K562 (cell line): Measurements from ENCODE around the gene C4orf51. TPM values are rescaled to one million over a fixed set of nuclear protein-coding genes. Genes with fewer than 3 reads are reported as not detected.

Experiments used
- HDAC1 ChIP-seq, 2 experiments: fragments of 450-650 bp; IDR thresholded peaks; 2 replicates each; pipeline ENCODE4 v1.6.1; 2016 to 2017; ENCODE audit warnings: inconsistent platforms in 1 of 2, mild to moderate bottlenecking in 1 of 2, moderate library complexity in 1 of 2
- MAFK ChIP-seq: IDR thresholded peaks from 2 replicates; pipeline ENCODE4 v1.6.1; 2011; ENCODE audit warnings: low read length, improper control_type of control experiment
- MCM7 ChIP-seq, 2 experiments: fragments of 450-650 bp; IDR thresholded peaks; 2 replicates each; pipeline ENCODE4 v1.6.1; 2016 to 2018
- NCOR1 ChIP-seq: fragments of 450-650 bp; IDR thresholded peaks from 2 replicates; pipeline ENCODE4 v1.6.1; 2016; ENCODE audit warnings: mild to moderate bottlenecking, moderate library complexity
- RBM22 ChIP-seq: fragments of 200-400 bp; formaldehyde crosslinking; IDR thresholded peaks from 2 replicates; pipeline ENCODE4 v1.6.1; 2018; ENCODE audit warnings: low read length, low read depth; ENCODE audit not compliant: poor library complexity, severe bottlenecking
- TCF3 ChIP-seq: sonication (generic); formaldehyde crosslinking; IDR thresholded peaks from 2 replicates; pipeline ENCODE4 v1.4.0; 2020; ENCODE audit warnings: mild to moderate bottlenecking, missing genetic modification reagents
- THRAP3 ChIP-seq: fragments of 450-650 bp; IDR thresholded peaks from 2 replicates; pipeline ENCODE4 v1.6.1; 2016; ENCODE audit warnings: mild to moderate bottlenecking, inconsistent platforms, borderline replicate concordance
- ZFX ChIP-seq: sonication (generic); formaldehyde crosslinking; IDR thresholded peaks from 2 replicates; pipeline ENCODE4 v1.8.0; 2022; ENCODE audit warnings: mild to moderate bottlenecking, missing genetic modification reagents, moderate library complexity
- ZNF785 ChIP-seq: fragments of 250-450 bp; sonication (Bioruptor Pico); IDR thresholded peaks from 2 replicates; pipeline ENCODE4 v1.4.0; 2020; ENCODE audit warnings: mild to moderate bottlenecking
- polyA plus RNA-seq, 8 experiments: library from polyadenylated mRNA; depleted of rRNA in 4 of 8; stranded (reverse) in 5 of 8; unstranded in 3 of 8; fragments of >200 nt; fragmentation: Nextera tagmentation in 2 of 8; fragmentation: Illumina TruSeq in 1 of 8; extraction: Ambion mirVana in 2 of 8; extraction: Trizol in 1 of 8; gene quantifications; 2 replicates each; pipeline versions ENCODE4 v1.2.1 to v1.2.3, GENCODE V29; 2011 to 2014; ENCODE audit warnings: inconsistent platforms in 1 of 8, missing spikeins in 1 of 8
- total RNA-seq, 7 experiments: library from RNA; depleted of rRNA in 6 of 7; stranded (reverse); fragments of >200 nt in 6 of 7; fragmentation: Illumina TruSeq in 2 of 7; extraction: Trizol in 2 of 7; gene quantifications; 2 replicates each; pipeline versions ENCODE4 v1.2.1 to v1.2.3, GENCODE V29; 2011 to 2021; ENCODE audit warnings: low replicate concordance in 1 of 7
- TF ChIP-seq, protein P1 (sequence below): fragments of 250-450 bp; sonication (Bioruptor Pico); IDR thresholded peaks from 2 replicates; pipeline ENCODE4 v1.8.0; 2021; ENCODE audit warnings: borderline replicate concordance, mild to moderate bottlenecking, moderate library complexity; ENCODE audit not compliant: poor library complexity, severe bottlenecking
- TF ChIP-seq, protein P2 (sequence below), 2 experiments: IDR thresholded peaks; 2 replicates each; pipeline ENCODE4 v1.6.1; 2011; ENCODE audit warnings: borderline replicate concordance in 1 of 2, control low read depth in 1 of 2, low read depth in 1 of 2, low read length in 1 of 2, mild to moderate bottlenecking in 1 of 2, mixed read lengths in 1 of 2, moderate library complexity in 1 of 2; ENCODE audit not compliant: insufficient read depth in 1 of 2, insufficient read length in 1 of 2, poor library complexity in 1 of 2, severe bottlenecking in 1 of 2; ENCODE audit errors: extremely low read depth in 1 of 2

C4orf51 gene
- total and polyA plus RNA-seq, 9 of the 15 experiments (the other 6 are each of a cell fraction or from before 2014, with no cell fraction given): not detected

DNA sequence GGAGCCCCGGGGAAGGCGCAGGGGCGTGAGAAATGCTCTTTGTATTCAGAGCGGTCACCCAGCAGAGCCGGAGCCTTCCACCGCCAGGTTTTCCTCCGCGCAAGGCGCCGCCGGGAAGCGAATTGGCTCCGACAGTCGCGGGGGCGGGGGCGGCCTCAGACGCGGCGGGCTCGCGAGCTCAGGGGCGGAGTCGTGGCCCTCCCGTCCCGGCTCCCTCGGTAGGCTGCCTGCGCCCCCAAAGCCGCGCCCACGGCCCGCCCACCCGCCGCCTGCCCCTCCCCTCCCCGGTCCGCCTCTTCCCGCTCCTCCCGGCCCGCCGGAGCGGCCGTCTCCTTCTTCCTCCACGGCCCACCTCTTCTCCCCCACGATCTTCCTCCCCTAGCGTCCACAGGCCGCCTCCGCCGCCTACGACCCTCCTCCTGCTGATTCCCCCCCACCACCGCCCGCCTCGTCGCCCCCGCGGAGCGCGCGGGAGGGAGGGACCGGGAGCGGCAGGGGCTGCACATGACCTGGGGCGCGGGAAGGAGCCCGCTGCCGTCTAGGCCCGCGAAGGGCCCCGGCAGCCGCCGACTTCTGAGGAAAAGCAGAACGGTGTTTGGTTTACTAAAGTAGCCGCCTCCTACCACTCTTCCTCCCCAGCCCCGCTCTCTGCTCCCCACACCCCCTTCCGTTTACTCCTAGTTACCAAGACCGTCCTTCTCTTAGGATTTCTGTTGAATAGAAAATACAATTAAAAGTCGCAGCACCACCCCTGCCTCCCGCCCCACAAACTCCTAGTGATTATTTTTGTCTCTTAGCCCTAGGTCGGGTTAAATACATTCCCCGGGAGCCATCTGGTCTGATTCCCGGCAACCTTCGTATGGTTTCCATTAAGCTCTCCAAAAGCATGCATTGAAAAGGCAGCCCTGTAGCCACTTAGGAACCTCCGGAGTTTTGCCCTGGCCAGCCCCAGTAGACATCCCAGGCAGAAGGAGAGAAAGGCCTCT, 53.2 kb downstream of the C4orf51 start (continued):
- no peak for TF ChIP-seq RBM22
- TF ChIP-seq ZFX (CRISPR knock-in tag): peak; percentile 51
- no peak for TF ChIP-seq ZNF785 (CRISPR knock-in tag)
- TF ChIP-seq NCOR1: no peak
- TF ChIP-seq MAFK: no peak
- TF ChIP-seq, protein P1, sequence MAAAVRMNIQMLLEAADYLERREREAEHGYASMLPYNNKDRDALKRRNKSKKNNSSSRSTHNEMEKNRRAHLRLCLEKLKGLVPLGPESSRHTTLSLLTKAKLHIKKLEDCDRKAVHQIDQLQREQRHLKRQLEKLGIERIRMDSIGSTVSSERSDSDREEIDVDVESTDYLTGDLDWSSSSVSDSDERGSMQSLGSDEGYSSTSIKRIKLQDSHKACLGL (CRISPR knock-in tag): no peak
- TF ChIP-seq MCM7 (IDR thresholded peaks at IDR 0.05): no peak
- TF ChIP-seq TCF3: no peak
- TF ChIP-seq, protein P2, sequence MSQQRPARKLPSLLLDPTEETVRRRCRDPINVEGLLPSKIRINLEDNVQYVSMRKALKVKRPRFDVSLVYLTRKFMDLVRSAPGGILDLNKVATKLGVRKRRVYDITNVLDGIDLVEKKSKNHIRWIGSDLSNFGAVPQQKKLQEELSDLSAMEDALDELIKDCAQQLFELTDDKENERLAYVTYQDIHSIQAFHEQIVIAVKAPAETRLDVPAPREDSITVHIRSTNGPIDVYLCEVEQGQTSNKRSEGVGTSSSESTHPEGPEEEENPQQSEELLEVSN (IDR thresholded peaks at IDR 0.05; ENCODE audit: borderline replicate concordance in 1 of 2, extremely low read depth in 1 of 2, insufficient read depth in 1 of 2, insufficient read length in 1 of 2, low read depth in 1 of 2, low read length in 1 of 2, poor library complexity in 1 of 2, severe bottlenecking in 1 of 2): peak; percentile 89 to 99
- no peak for TF ChIP-seq THRAP3
- TF ChIP-seq HDAC1 (IDR thresholded peaks at IDR 0.05): no peak
